Measurements from ENCODE around the gene EPHA7.

DNA sequence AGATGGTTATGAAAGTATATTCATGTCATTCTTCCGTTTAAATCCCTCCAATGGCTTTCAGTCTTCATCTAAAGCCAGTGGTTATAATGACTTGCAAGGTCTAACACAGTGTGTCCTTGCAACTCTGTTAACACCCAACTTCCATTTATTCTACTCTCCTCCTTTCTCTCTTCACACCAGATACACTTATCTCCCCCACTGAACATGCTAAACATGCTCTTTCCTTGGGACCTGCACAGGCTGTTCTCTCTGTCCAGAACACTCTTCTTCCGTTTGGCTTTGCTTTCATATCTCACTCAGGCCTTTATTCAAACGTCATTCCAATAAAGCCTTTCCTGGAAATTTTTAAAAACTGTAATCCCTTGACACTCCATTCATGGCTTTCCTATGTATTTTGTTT, 91.5 kb downstream of the EPHA7 start:
- TF ChIP-seq, protein P1, sequence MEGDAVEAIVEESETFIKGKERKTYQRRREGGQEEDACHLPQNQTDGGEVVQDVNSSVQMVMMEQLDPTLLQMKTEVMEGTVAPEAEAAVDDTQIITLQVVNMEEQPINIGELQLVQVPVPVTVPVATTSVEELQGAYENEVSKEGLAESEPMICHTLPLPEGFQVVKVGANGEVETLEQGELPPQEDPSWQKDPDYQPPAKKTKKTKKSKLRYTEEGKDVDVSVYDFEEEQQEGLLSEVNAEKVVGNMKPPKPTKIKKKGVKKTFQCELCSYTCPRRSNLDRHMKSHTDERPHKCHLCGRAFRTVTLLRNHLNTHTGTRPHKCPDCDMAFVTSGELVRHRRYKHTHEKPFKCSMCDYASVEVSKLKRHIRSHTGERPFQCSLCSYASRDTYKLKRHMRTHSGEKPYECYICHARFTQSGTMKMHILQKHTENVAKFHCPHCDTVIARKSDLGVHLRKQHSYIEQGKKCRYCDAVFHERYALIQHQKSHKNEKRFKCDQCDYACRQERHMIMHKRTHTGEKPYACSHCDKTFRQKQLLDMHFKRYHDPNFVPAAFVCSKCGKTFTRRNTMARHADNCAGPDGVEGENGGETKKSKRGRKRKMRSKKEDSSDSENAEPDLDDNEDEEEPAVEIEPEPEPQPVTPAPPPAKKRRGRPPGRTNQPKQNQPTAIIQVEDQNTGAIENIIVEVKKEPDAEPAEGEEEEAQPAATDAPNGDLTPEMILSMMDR (IDR thresholded peaks at IDR 0.05; ENCODE audit: low read depth, low read length): no peak
- no peak for TF ChIP-seq POLR2A (IDR thresholded peaks at IDR 0.05; ENCODE audit: extremely low read depth, insufficient read length)

Data from NB4 (cell line).